GM12878 (cell line): Measurements from ENCODE around the gene SHISA6. TPM values are rescaled to one million over a fixed set of nuclear protein-coding genes. Genes with fewer than 3 reads are reported as not detected.

Experiments used
- ATAC-seq: fragments of 200-7000 bp; cut with Tn5 transposase; 3 replicates; pipeline ENCODE4 v1.9.1; 2020; ENCODE audit warnings: mild to moderate bottlenecking, moderate library complexity
- BruUV-seq: library from RNA; stranded (reverse); fragments of 400-500 nt; replicated peaks from 2 replicates; lab custom pipeline; 2021; lab: Mats Ljungman, UMichigan
- CTCF ChIA-PET: fragments of 300-600 bp; sonication (Branson Sonifier 250); formaldehyde crosslinking; extraction: SDS; loops from one replicate; lab custom pipeline; 2021; ENCODE audit warnings: inconsistent platforms; lab: Yijun Ruan, JAX
- POLR2A ChIA-PET: fragments of 350-600 bp; formaldehyde crosslinking; extraction: SDS; loops from one replicate; lab custom pipeline; 2021; ENCODE audit warnings: inconsistent platforms; lab: Charles Lee
- RAD21 ChIA-PET: fragments of 300-600 bp; sonication (Branson Sonifier 250); formaldehyde crosslinking; loops from one replicate; lab custom pipeline; 2023; ENCODE audit warnings: antibody characterized with exemption; ENCODE audit not compliant: unreplicated experiment; lab: Charles Lee
- SMC1A ChIA-PET: fragments of 300-600 bp; sonication (Branson Sonifier 250); formaldehyde crosslinking; loops from one replicate; lab custom pipeline; 2023; ENCODE audit not compliant: unreplicated experiment, uncharacterized antibody; lab: Charles Lee
- DNase-seq: peaks from one replicate; pipeline ENCODE4 v3.0.0-alpha.2; 2011; ENCODE audit warnings: low read depth, low spot score
- FAIRE-seq: peaks from 3 replicates; lab custom pipeline; 2011; peaks lifted over from hg19 to GRCh38; lab: Jason Lieb, UNC
- H2AFZ ChIP-seq: 2 replicates; pipeline ENCODE4 v1.6.0; 2011; ENCODE audit warnings: low read depth, low read length, control low read depth; ENCODE audit not compliant: control insufficient read depth
- H3K27ac ChIP-seq: 2 replicates; pipeline ENCODE4 v1.5.1; 2011; ENCODE audit warnings: control low read depth; ENCODE audit not compliant: control insufficient read depth, insufficient read depth
- H3K27me3 ChIP-seq, 2 experiments: replicated peaks in 1 of 2; 2 replicates each; pipeline versions ENCODE4 v1.6.0 to v1.6.1; 2011; ENCODE audit warnings: low read length in 1 of 2; ENCODE audit not compliant: control insufficient read depth in 2 of 2, insufficient read depth in 2 of 2
- H3K36me3 ChIP-seq, 2 experiments: 2 replicates each; pipeline ENCODE4 v1.5.1; 2011; ENCODE audit warnings: low read length in 1 of 2; ENCODE audit not compliant: control insufficient read depth in 2 of 2, insufficient read depth in 2 of 2
- H3K4me1 ChIP-seq: 2 replicates; pipeline ENCODE4 v1.6.1; 2011; ENCODE audit warnings: mild to moderate bottlenecking, low read length, moderate library complexity, mixed read lengths; ENCODE audit not compliant: control insufficient read depth, insufficient read depth
- H3K4me2 ChIP-seq: 2 replicates; pipeline ENCODE4 v1.6.0; 2011; ENCODE audit warnings: control low read depth; ENCODE audit not compliant: control insufficient read depth, insufficient read depth
- H3K4me3 ChIP-seq: fragments of 200-600 bp; sonication (generic); 2 replicates; pipeline ENCODE4 v1.5.1; 2016
- H3K79me2 ChIP-seq: 2 replicates; pipeline ENCODE4 v1.6.0; 2011; ENCODE audit warnings: low read length; ENCODE audit not compliant: control insufficient read depth, insufficient read depth
- H3K9ac ChIP-seq: 2 replicates; pipeline ENCODE4 v1.8.0; 2011; ENCODE audit warnings: low read length, control low read depth, mixed read lengths; ENCODE audit not compliant: control insufficient read depth, insufficient read depth
- H3K9me3 ChIP-seq: replicated peaks from 3 replicates; pipeline ENCODE4 v1.5.1; 2011; ENCODE audit warnings: mild to moderate bottlenecking, low read length; ENCODE audit not compliant: control insufficient read depth, insufficient read depth
- H4K20me1 ChIP-seq: 2 replicates; pipeline ENCODE4 v1.6.0; 2011; ENCODE audit not compliant: control insufficient read depth, insufficient read depth
- ATF2 ChIP-seq: IDR thresholded peaks from 2 replicates; pipeline ENCODE4 v1.6.1; 2012; ENCODE audit warnings: low read length, inconsistent platforms
- EED ChIP-seq: sonication (generic); IDR thresholded peaks from 2 replicates; pipeline ENCODE4 v1.6.1; 2016; ENCODE audit warnings: antibody characterized with exemption, low read depth
- HCFC1 ChIP-seq: fragments of 150-350 bp; IDR thresholded peaks from 2 replicates; pipeline ENCODE4 v1.6.1; 2014; ENCODE audit warnings: low read length
- IRF5 ChIP-seq: fragments of 450-650 bp; IDR thresholded peaks from 2 replicates; pipeline ENCODE4 v1.6.1; 2017; ENCODE audit warnings: borderline replicate concordance
- KAT2A ChIP-seq: conservative IDR thresholded peaks from 2 replicates; pipeline ENCODE4 v1.6.1; 2011; ENCODE audit warnings: low read depth, low read length; ENCODE audit not compliant: control insufficient read depth
- MEF2B ChIP-seq: fragments of 450-650 bp; IDR thresholded peaks from 2 replicates; pipeline ENCODE4 v1.6.1; 2018; ENCODE audit warnings: mild to moderate bottlenecking, moderate library complexity; ENCODE audit not compliant: partially characterized antibody, poor library complexity, severe bottlenecking
- NFYB ChIP-seq: IDR thresholded peaks from 2 replicates; pipeline ENCODE4 v1.6.1; 2011; ENCODE audit warnings: low read depth, mild to moderate bottlenecking, low read length, improper control_type of control experiment, moderate library complexity; ENCODE audit not compliant: insufficient read depth
- RAD21 ChIP-seq: IDR thresholded peaks from 2 replicates; pipeline ENCODE4 v1.6.1; 2011; ENCODE audit warnings: mild to moderate bottlenecking, low read depth, low read length, moderate library complexity; ENCODE audit not compliant: insufficient read depth
- TCF12 ChIP-seq: IDR thresholded peaks from 2 replicates; pipeline ENCODE4 v1.6.1; 2011; ENCODE audit warnings: low read depth, mild to moderate bottlenecking, low read length
- USF2 ChIP-seq: IDR thresholded peaks from 2 replicates; pipeline ENCODE4 v1.6.1; 2011; ENCODE audit warnings: low read depth, low read length, improper control_type of control experiment, borderline replicate concordance
- ZBED1 ChIP-seq: IDR thresholded peaks from 2 replicates; pipeline ENCODE4 v1.6.1; 2016; ENCODE audit warnings: borderline replicate concordance
- ZNF24 ChIP-seq: fragments of 450-650 bp; IDR thresholded peaks from 2 replicates; pipeline ENCODE4 v1.6.1; 2017; ENCODE audit warnings: antibody characterized with exemption, mild to moderate bottlenecking
- ZZZ3 ChIP-seq: IDR thresholded peaks from 2 replicates; pipeline ENCODE4 v1.6.1; 2011; ENCODE audit warnings: low read depth; ENCODE audit not compliant: control insufficient read depth, insufficient read length
- WGBS: methylation state at CpG from one replicate; pipeline ENCODE4 v1.1.6; 2016; ENCODE audit warnings: low lambda C conversion rate; ENCODE audit not compliant: insufficient replicate concordance, insufficient coverage; ENCODE audit errors: missing lambda C conversion rate; 5-methylcytosine and 5-hydroxymethylcytosine counted together
- in situ Hi-C: fragments of 300-500 bp; cut with MboI; formaldehyde crosslinking; loops from 9 replicates; pipeline ENCODE4 v1.14.3; 2018; ENCODE audit warnings: mixed read lengths
- intact Hi-C: fragments of 100-400 bp; cut with micrococcal nuclease; formaldehyde crosslinking; loops from one replicate; pipeline ENCODE4 v1.14.2; 2022; ENCODE audit not compliant: unreplicated experiment
- polyA plus RNA-seq, 11 experiments: library from polyadenylated mRNA; depleted of rRNA in 4 of 11; unstranded in 6 of 11; stranded (reverse) in 5 of 11; fragments of >200 nt; fragmentation: Nextera tagmentation in 4 of 11; fragmentation: Illumina TruSeq in 1 of 11; extraction: Ambion mirVana in 4 of 11; extraction: Trizol in 1 of 11; gene quantifications; 1 replicate in 1 of 11; 2 replicates in 10 of 11; pipeline versions ENCODE4 v1.2.1 to v1.2.3, GENCODE V29; 2011 to 2016; ENCODE audit warnings: inconsistent platforms in 2 of 11, missing spikeins in 2 of 11, low read depth in 1 of 11
- total RNA-seq, 4 experiments: library from RNA; depleted of rRNA in 3 of 4; stranded (reverse); fragments of >200 nt in 3 of 4; fragmentation: Illumina TruSeq in 1 of 4; extraction: Trizol in 1 of 4; gene quantifications; 2 replicates each; pipeline versions ENCODE4 v1.2.1 to v1.2.3, GENCODE V29; 2013 to 2021

Gene SHISA6
- total and polyA plus RNA-seq, 10 of the 15 experiments (the other 5 are each of a cell fraction or from before 2014, with no cell fraction given): not detected

GRCh38 chr17:11245791-11246190, 4.8 kb downstream of the SHISA6 start:
- TF ChIP-seq ATF2 (no peak), ZBED1 (no peak), IRF5 (no peak), ZNF24 (no peak), USF2 (no peak), NFYB (no peak), KAT2A (no peak), EED (no peak), HCFC1 (no peak), ZZZ3 (no peak), RAD21 (no peak), TCF12 (no peak), MEF2B (no peak)
- ATAC-seq: no peak
- BruUV-seq: no TSS peak
- Histone ChIP-seq H3K36me3 (no peaks in the 10 kb centered on the region), H4K20me1 (no peaks in the 10 kb centered on the region), H3K9me3 (no peaks in the 10 kb centered on the region; the same call in 2 of the 3 replicates), H3K4me1 (no peaks in the 10 kb centered on the region), H3K4me2 (no peak overlapping the region), H3K4me3 (no peak overlapping the region), H3K27ac (no peak overlapping the region), H3K27me3 (no peaks in the 10 kb centered on the region), H3K79me2 (no peaks in the 10 kb centered on the region), H3K9ac (no peak overlapping the region), H2AFZ (no peak overlapping the region)
- ChIA-PET SMC1A (no interaction called here), POLR2A (no interaction called here), CTCF (no interaction called here), RAD21 (no interaction called here)
- FAIRE-seq: no peak
- WGBS: 3% methylated on average over 3 of the region's 3 CpGs
- intact Hi-C loops (no loop called here), in situ Hi-C loops (loop anchor here (5.0 kb wide), 2 partner anchors 43 to 47 kb away; no protein-coding TSS in a partner anchor)
- DNase-seq: no peak
